RWPE2 (cell line): ENCODE measurements around the gene CCDC174.

ENCODE experiments used
- ATAC-seq: fragments of 200-7000 bp; cut with Tn5 transposase; 3 replicates; pipeline ENCODE4 v1.9.1; 2021; ENCODE audit warnings: low read depth
- DNase-seq: peaks from one replicate; pipeline ENCODE4 v3.0.0-alpha.2; 2020; ENCODE audit warnings: low spot score
- H3K27ac ChIP-seq: fragments of 450-650 bp; 2 replicates; pipeline ENCODE4 v1.5.1; 2017; ENCODE audit warnings: mild to moderate bottlenecking; ENCODE audit not compliant: poor library complexity, severe bottlenecking
- H3K27me3 ChIP-seq: fragments of 250-450 bp; sonication (Bioruptor Pico); 2 replicates; pipeline ENCODE4 v1.5.1; 2021; ENCODE audit warnings: mild to moderate bottlenecking, moderate library complexity; ENCODE audit not compliant: insufficient read depth, poor library complexity, severe bottlenecking
- H3K36me3 ChIP-seq: fragments of 250-450 bp; sonication (Bioruptor Pico); 2 replicates; pipeline ENCODE4 v1.5.1; 2020; ENCODE audit warnings: low read depth, mild to moderate bottlenecking, moderate library complexity
- H3K4me1 ChIP-seq: fragments of 250-450 bp; sonication (Bioruptor Pico); 2 replicates; pipeline ENCODE4 v1.5.1; 2021; ENCODE audit warnings: mild to moderate bottlenecking, moderate library complexity; ENCODE audit not compliant: insufficient read depth, poor library complexity, severe bottlenecking
- H3K4me3 ChIP-seq: fragments of 250-450 bp; sonication (Bioruptor Pico); 2 replicates; pipeline ENCODE4 v1.5.1; 2021; ENCODE audit warnings: mild to moderate bottlenecking, moderate library complexity; ENCODE audit not compliant: severe bottlenecking
- H3K9me3 ChIP-seq: fragments of 250-450 bp; sonication (Bioruptor Pico); 2 replicates; pipeline ENCODE4 v1.5.1; 2021; ENCODE audit warnings: mild to moderate bottlenecking, moderate library complexity; ENCODE audit not compliant: severe bottlenecking
- TF ChIP-seq, protein P1 (sequence below): fragments of 450-650 bp; IDR thresholded peaks from one replicate; pipeline ENCODE4 v1.5.1; 2017; ENCODE audit warnings: mild to moderate bottlenecking, moderate library complexity; ENCODE audit not compliant: poor library complexity, severe bottlenecking

Gene CCDC174

DNA sequence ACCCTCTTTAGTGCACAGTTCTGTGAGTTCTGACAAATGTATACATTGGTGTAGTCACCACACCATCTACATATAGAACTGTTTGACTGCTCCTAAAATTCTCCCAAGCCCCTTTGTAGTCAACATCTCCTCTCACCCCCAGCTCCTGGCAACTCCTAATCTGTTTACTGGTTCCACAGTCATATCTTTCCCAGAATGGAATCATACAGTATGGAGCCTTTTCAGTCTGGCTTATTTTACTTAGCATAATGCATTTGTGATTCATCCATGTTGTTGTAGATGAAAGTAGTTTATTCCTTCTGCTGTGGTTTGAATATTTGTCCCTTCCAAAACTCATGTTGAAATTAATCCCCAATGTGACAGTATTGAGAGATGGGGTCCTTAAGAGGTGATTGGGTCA lies 41.6 kb upstream of the CCDC174 start:
- H3K9me3 ChIP-seq, result no peaks in the 10 kb centered on the region
- DNase-seq (no peak), ATAC-seq (no peak)
- H3K4me3 ChIP-seq, result no peak overlapping the region
- no peaks in the 10 kb centered on the region for H3K36me3 ChIP-seq
- no peaks in the 10 kb centered on the region for H3K27me3 ChIP-seq
- H3K27ac ChIP-seq, result no peak overlapping the region
- no peaks in the 10 kb centered on the region for H3K4me1 ChIP-seq
- TF ChIP-seq, protein P1, sequence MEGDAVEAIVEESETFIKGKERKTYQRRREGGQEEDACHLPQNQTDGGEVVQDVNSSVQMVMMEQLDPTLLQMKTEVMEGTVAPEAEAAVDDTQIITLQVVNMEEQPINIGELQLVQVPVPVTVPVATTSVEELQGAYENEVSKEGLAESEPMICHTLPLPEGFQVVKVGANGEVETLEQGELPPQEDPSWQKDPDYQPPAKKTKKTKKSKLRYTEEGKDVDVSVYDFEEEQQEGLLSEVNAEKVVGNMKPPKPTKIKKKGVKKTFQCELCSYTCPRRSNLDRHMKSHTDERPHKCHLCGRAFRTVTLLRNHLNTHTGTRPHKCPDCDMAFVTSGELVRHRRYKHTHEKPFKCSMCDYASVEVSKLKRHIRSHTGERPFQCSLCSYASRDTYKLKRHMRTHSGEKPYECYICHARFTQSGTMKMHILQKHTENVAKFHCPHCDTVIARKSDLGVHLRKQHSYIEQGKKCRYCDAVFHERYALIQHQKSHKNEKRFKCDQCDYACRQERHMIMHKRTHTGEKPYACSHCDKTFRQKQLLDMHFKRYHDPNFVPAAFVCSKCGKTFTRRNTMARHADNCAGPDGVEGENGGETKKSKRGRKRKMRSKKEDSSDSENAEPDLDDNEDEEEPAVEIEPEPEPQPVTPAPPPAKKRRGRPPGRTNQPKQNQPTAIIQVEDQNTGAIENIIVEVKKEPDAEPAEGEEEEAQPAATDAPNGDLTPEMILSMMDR, result no peak

DNA sequence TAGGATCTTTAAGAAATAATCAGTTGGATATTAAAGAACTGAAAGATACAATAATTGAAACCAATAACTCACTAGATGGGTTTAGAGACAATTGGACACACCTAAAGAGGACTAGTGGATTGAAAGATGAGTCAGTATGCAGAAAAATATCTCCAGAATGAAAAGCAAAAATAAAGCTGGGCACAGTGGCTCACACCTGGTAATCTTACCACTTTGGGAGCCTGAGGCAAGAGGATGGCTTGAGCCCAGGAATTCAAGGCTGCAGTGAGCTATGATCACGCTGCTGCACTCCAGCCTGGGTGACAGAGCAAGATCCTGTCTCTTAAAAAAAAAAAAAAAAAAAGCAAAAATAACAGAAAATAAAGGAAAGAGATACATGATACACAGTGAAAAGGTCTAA lies 37.4 kb upstream of the CCDC174 start:
- H3K27me3 ChIP-seq, result no peaks in the 10 kb centered on the region
- H3K27ac ChIP-seq, result no peak overlapping the region
- H3K36me3 ChIP-seq, result no peaks in the 10 kb centered on the region
- H3K9me3 ChIP-seq, result no peaks in the 10 kb centered on the region
- H3K4me1 ChIP-seq, result peaks cover 3% of the 10 kb centered on the region
- DNase-seq, result no peak
- ATAC-seq, result peak; percentile 36; the same call in 1 of the 3 replicates
- no peak overlapping the region for H3K4me3 ChIP-seq
- TF ChIP-seq, protein P1, result no peak

DNA sequence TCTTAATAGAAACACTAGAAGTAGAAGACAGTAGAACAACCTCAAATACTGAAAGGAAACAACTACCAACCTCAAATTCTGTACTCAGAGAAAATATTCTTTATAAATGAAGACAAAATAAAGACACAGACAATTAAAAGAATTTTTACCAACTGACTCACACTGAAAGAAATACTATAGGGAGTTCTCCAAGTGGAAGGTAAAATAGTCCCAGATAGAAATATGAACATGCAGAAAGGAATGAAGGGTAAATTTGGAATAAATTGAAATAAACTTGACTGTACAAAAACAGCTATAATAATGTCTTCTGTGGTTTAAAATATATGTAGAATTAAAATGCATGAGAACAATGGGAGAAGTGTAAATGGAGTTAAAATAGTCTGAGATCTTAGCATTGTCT lies 36.7 kb upstream of the CCDC174 start:
- no peak for ATAC-seq
- Histone ChIP-seq H3K4me3 (no peak overlapping the region), H3K9me3 (no peaks in the 10 kb centered on the region), H3K36me3 (no peaks in the 10 kb centered on the region), H3K27me3 (no peaks in the 10 kb centered on the region), H3K4me1 (peaks cover 3% of the 10 kb centered on the region), H3K27ac (no peak overlapping the region)
- TF ChIP-seq, protein P1, result no peak
- no peak for DNase-seq

DNA sequence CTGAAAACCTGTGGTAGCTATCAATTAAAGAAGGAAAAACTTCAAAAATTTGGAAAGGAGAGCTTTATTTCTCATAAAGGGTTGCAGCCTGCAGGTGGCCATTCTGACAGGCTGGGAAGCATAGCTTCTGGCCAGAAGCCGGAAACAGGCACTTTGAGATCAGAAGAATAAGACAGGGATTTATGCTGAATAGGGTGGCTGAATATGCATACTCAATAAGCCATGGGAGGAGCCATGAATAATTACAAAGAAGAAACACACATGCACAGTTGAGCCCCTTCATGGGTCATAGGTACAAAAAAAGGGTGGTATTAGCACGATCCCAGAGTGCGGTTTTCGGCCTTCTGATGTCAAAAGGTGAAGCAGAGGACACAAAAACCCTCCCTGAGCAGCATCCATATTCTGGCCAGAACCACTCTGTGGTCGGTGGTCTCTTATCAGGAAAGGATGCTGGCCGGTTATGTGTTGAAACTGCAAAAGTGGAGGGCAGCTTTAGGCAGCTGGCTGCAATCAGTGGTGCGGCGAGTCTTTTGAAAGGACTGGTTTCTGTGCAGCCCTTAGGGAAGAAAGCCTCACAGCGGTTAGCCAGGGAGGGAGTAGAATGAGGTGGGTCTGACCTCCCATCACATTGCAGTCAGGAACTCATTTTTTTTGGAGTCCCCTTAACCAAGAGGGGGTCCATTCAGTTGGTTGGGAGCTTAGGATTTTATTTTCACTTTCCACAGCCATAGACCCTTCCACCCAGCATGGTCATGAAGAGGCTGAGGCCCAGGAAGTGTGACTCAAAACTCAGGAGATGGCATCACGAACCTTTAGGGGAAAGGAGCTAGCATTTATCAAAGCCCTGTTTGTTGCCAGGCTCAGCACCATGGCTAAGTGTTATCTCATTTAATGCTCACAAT lies 34.7 kb upstream of the CCDC174 start:
- TF ChIP-seq, protein P1, result no peak
- Histone ChIP-seq H3K27ac (no peak overlapping the region), H3K4me3 (no peak overlapping the region), H3K9me3 (no peaks in the 10 kb centered on the region), H3K4me1 (peaks cover 3% of the 10 kb centered on the region), H3K27me3 (no peaks in the 10 kb centered on the region), H3K36me3 (no peaks in the 10 kb centered on the region)
- ATAC-seq (peak; percentile 65), DNase-seq (no peak)

DNA sequence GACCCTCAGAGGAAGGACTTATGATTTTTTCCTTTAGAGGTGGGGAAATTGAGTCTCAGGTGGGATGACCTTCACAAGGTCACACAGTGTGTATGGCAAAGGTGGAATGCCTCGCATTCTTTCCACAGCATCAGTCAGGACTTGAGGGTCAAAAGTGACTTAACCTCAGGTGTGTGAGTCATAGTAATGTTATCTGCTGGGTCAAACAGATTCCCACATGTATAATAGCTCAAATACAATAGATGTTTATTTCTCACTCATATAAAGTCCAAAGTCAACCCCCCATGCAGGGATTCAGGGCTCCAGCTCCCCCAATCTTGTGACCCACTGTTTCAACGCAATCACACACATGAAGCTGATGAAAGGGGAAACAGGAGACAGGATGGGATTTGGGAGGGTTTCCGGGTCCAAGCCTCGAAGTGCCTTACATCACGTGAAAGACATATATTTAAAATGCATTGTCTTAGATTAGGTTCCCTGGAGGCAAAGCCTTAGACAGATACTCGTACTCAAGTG lies 34.0 kb upstream of the CCDC174 start:
- Histone ChIP-seq H3K9me3 (no peaks in the 10 kb centered on the region), H3K27me3 (no peaks in the 10 kb centered on the region), H3K27ac (no peak overlapping the region), H3K4me1 (peaks cover 3% of the 10 kb centered on the region), H3K36me3 (no peaks in the 10 kb centered on the region), H3K4me3 (no peak overlapping the region)
- peak; percentile 63 for ATAC-seq
- TF ChIP-seq, protein P1, result no peak
- no peak for DNase-seq
